Right lobe of liver (tissue), 6 donors: ENCODE measurements around the gene DIP2A. TPM values are rescaled to one million over a fixed set of nuclear protein-coding genes. Genes with fewer than 3 reads are reported as not detected.
A peak's percentile ranks its signal among the peaks of the same experiment; 100 is the strongest.

Experiments
- ATAC-seq, 4 donors: fragments of 200-7000 bp; cut with Tn5 transposase; one replicate each; pipeline ENCODE4 v1.9.1; 2020; ENCODE audit warnings: mild to moderate bottlenecking in 4 of 4, moderate library complexity in 4 of 4
- DNase-seq, 3 donors: peaks; one replicate each; pipeline ENCODE4 v3.0.0-alpha.2; 2020
- H3K27ac ChIP-seq, 3 donors: fragments of 200-600 bp; one replicate each; pipeline ENCODE4 v1.8.0; 2022
- H3K27me3 ChIP-seq, 2 donors: fragments of 200-600 bp; one replicate each; pipeline ENCODE4 v1.8.0; 2022
- H3K36me3 ChIP-seq, 4 donors: fragments of 200-600 bp; sonication (generic) in 1 of 4; one replicate each; pipeline versions ENCODE4 v1.5.1 to v1.8.0; 2017 to 2022; ENCODE audit warnings: control low read depth in 1 of 4
- H3K4me1 ChIP-seq, 4 donors: fragments of 200-600 bp; sonication (generic) in 1 of 4; one replicate each; pipeline versions ENCODE4 v1.5.1 to v1.8.0; 2017 to 2022; ENCODE audit warnings: control low read depth in 1 of 4
- H3K4me3 ChIP-seq, 3 donors: fragments of 200-600 bp; one replicate each; pipeline ENCODE4 v1.8.0; 2022
- H3K9me3 ChIP-seq, 4 donors: fragments of 200-600 bp; sonication (generic) in 1 of 4; one replicate each; pipeline versions ENCODE4 v1.5.1 to v1.8.0; 2017 to 2022; ENCODE audit warnings: control low read depth in 1 of 4
- POLR2A ChIP-seq: fragments of 450-650 bp; IDR thresholded peaks from one replicate; pipeline ENCODE4 v1.6.1; 2017; ENCODE audit warnings: antibody characterized with exemption, mild to moderate bottlenecking
- WGBS: methylation state at CpG from one replicate; pipeline ENCODE4 v1.1.6; 2018; ENCODE audit warnings: low coverage, low lambda C conversion rate; ENCODE audit not compliant: insufficient coverage; ENCODE audit errors: missing lambda C conversion rate; 5-methylcytosine and 5-hydroxymethylcytosine counted together
- intact Hi-C, 2 donors: fragments of 100-400 bp; cut with DNase I; formaldehyde crosslinking; loops; one replicate each; pipeline versions ENCODE4 v1.11.2 to v1.14.1; 2022
- total RNA-seq, 6 experiments: library from RNA; depleted of rRNA in 2 of 6; stranded (reverse); fragments of >200 nt in 2 of 6; fragmentation: NEBNext Ultra II Directional in 3 of 6; extraction: Animal tissue kit (Norgen Biotek cat#: 25700) in 3 of 6; gene quantifications; one replicate each; pipeline versions ENCODE4 v1.1.0 to v1.2.4, GENCODE V29; 2016 to 2023
- TF ChIP-seq, protein P1 (sequence below), 4 donors: fragments of 200-600 bp in 3 of 4; fragments of 450-650 bp in 1 of 4; IDR thresholded peaks; one replicate each; pipeline versions ENCODE4 v1.5.1 to v1.8.0; 2016 to 2022; ENCODE audit warnings: antibody characterized with exemption in 4 of 4, mild to moderate bottlenecking in 2 of 4
- donor health status: DM: no; HTN: yes; CAD: no.
- donor health status: DM: no; HTN: no; CAD: no.
- donor health status: DM: no; HTN: no; CAD: no.
- donor health status: DM: no; HTN: yes; CAD: no.
- donor health status: DM: no; HTN: yes; CAD: no.

The DIP2A gene
- total RNA-seq, 6 experiments from 2014 or later, result 12.3 to 14.4 (median 13.1) TPM

DNA sequence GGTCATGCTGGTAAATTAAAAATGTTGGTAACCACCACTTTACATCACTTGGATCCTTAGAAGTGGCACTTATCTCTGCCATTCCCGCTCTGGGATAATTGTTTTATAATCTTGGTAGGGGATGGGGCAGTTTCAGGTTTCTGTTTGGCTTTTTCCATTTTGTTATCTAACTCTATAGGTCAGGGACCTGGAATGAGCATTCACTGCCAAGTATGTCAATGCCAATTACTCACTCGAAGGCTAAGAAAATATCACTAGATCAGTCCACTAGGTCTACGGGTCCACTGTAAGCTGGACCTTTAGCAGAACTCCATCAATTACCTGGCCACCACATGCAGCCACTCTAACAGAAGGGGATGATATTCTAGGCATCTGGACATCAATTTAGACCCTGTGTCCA, 4.5 kb upstream of the DIP2A start:
- Histone ChIP-seq H3K36me3 (no peaks in the 10 kb centered on the region), H3K27ac (no peak overlapping the region), H3K4me1 (peaks cover 0 to 23% (median 4%) of the 10 kb centered on the region in 4 donors), H3K4me3 (no peak overlapping the region), H3K27me3 (no peaks in the 10 kb centered on the region), H3K9me3 (no peaks in the 10 kb centered on the region)
- DNase-seq, result no peak
- intact Hi-C loops, result no loop called here
- TF ChIP-seq POLR2A, result no peak
- TF ChIP-seq, protein P1, sequence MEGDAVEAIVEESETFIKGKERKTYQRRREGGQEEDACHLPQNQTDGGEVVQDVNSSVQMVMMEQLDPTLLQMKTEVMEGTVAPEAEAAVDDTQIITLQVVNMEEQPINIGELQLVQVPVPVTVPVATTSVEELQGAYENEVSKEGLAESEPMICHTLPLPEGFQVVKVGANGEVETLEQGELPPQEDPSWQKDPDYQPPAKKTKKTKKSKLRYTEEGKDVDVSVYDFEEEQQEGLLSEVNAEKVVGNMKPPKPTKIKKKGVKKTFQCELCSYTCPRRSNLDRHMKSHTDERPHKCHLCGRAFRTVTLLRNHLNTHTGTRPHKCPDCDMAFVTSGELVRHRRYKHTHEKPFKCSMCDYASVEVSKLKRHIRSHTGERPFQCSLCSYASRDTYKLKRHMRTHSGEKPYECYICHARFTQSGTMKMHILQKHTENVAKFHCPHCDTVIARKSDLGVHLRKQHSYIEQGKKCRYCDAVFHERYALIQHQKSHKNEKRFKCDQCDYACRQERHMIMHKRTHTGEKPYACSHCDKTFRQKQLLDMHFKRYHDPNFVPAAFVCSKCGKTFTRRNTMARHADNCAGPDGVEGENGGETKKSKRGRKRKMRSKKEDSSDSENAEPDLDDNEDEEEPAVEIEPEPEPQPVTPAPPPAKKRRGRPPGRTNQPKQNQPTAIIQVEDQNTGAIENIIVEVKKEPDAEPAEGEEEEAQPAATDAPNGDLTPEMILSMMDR (IDR thresholded peaks at IDR 0.05), result no peak
- no peak for ATAC-seq
- WGBS, result 26% methylated on average over 3 of the region's 3 CpGs

DNA sequence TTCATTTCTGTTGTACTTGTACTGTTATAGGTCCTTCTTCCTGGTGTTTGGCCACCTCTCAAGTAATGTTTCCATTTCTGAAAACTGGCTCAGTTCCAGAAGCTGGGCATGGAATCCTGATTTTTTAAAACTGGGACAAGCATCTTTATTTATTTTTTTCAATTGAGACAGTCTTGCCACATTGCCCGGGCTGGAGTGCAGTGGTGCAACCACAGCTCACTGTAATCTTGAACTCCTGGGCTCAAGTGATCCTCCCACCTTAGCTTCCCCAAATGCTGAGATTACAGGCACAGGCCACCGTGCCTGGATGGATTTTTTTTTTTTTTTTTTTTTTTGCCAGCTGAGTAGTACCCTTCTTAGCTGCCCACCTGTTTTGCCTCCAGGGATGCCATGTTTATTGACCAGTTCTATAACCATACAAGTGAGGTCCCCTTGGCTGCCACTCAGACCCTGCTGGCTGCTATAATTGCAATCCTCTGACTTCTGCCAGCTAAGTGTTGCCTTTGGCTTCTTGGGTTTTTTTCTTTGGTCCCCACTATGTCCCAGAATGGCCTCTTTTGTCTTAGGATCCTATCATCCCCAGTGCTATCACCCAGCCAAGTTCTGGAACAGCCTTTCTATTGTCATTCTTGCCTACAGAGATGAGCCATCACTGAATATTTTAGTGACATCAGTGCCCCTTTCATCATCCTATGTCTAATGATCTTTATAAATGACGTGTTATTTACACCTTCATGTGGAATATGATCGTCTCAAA, 3.9 kb upstream of the DIP2A start:
- no peak for DNase-seq
- WGBS, result 58% methylated on average over 4 of the region's 4 CpGs
- H3K27ac ChIP-seq, result no peak overlapping the region
- intact Hi-C loops, result no loop called here
- no peaks in the 10 kb centered on the region for H3K9me3 ChIP-seq
- ATAC-seq, result no peak
- H3K4me3 ChIP-seq, result no peak overlapping the region
- no peaks in the 10 kb centered on the region for H3K27me3 ChIP-seq
- TF ChIP-seq POLR2A, result no peak
- TF ChIP-seq, protein P1 (IDR thresholded peaks at IDR 0.05), result no peak
- H3K4me1 ChIP-seq, result peaks cover 0 to 23% (median 4%) of the 10 kb centered on the region in 4 donors
- H3K36me3 ChIP-seq, result no peaks in the 10 kb centered on the region

DNA sequence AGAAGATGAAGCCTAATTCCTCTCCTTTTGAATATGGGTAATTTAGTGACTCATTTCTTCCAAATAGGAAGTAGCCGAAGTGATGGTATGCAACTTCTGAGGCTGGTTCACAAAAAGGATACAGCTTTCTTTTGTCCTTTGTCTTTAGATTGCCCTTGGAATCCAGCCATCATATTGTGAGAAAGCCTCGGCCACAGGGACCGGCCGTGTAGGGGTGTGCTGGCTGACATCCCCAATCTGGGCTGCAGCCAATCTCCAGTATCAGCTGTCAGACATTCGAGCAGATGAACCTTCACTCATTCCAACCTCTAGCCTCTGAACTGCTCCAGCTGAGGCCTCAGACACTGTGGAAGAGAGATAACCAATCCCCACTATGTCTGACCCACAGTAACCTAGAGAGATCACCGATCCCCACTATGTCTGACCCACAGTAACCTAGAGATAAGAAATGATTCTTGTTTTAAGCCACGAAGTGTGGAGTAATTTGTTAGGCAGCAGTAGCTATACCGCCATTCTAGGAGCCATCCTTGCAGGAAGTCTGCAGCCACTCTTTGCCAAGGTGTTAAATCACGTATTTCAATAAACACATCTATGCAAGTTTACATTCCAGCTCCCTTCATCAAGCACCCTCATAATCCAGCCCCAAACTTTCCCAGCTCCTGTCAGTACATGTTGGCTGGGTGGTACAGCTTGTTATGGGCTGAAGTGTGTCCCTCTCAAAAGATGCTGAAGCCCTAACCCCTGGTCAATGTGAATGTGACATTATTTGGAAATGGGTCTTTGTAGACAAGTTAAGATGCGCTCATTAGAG, 2.9 kb upstream of the DIP2A start:
- 47% methylated on average over 10 of the region's 10 CpGs for WGBS
- no peaks in the 10 kb centered on the region for H3K9me3 ChIP-seq
- no peak for TF ChIP-seq POLR2A
- TF ChIP-seq, protein P1 (IDR thresholded peaks at IDR 0.05), result no peak
- ATAC-seq (peak in 2 of 4 donors; percentile 0 to 6), DNase-seq (no peak)
- peaks cover 0 to 27% (median 4%) of the 10 kb centered on the region in 4 donors for H3K4me1 ChIP-seq
- H3K4me3 ChIP-seq, result no peak overlapping the region
- no peaks in the 10 kb centered on the region for H3K27me3 ChIP-seq
- H3K36me3 ChIP-seq, result no peaks in the 10 kb centered on the region
- intact Hi-C loops, result no loop called here
- H3K27ac ChIP-seq, result no peak overlapping the region

DNA sequence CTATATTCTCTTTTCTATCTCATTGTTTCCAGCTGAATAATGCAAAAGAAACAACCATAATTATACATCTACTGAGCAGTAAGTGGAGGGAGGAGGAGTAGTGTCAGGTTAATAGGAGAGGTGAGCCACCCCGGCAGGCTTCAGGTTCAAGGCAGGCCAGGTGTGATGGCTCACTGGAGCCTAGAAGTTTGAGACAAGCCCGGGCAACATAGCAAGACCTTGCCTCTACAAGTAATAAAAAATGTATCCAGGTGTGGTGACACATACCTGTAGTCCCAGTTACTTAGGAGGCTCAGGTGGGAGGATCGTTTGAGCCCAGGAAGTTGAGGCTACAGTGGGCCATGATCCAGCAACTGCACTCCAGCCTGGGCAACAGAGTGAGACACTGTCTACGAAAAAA, 1.9 kb upstream of the DIP2A start:
- Histone ChIP-seq H3K27ac (no peak overlapping the region), H3K4me3 (no peak overlapping the region), H3K27me3 (no peaks in the 10 kb centered on the region), H3K36me3 (no peaks in the 10 kb centered on the region), H3K9me3 (no peaks in the 10 kb centered on the region), H3K4me1 (peaks cover 0 to 27% (median 4%) of the 10 kb centered on the region in 4 donors)
- ATAC-seq (no peak), DNase-seq (no peak)
- no peak for TF ChIP-seq POLR2A
- TF ChIP-seq, protein P1 (IDR thresholded peaks at IDR 0.05), result no peak
- 96% methylated on average over 4 of the region's 4 CpGs for whole genome bisulfite sequencing
- intact Hi-C loops, result no loop called here
